Fibroblast of pulmonary artery (primary cell): ENCODE data around the gene PTCD2.

Experiments
- DNase-seq: peaks from one replicate; pipeline ENCODE4 v3.0.0-alpha.2; 2010; ENCODE audit warnings: low read depth
- H3K4me3 ChIP-seq: replicated peaks from 2 replicates; pipeline ENCODE4 v1.5.1; 2011; ENCODE audit warnings: low read depth, mild to moderate bottlenecking, control low read depth, low read length, moderate library complexity
- CTCF ChIP-seq: IDR thresholded peaks from 2 replicates; pipeline ENCODE4 v1.5.1; 2011; ENCODE audit warnings: mild to moderate bottlenecking, control low read depth, low read length, inconsistent platforms; ENCODE audit errors: missing control alignments

The PTCD2 gene

DNA sequence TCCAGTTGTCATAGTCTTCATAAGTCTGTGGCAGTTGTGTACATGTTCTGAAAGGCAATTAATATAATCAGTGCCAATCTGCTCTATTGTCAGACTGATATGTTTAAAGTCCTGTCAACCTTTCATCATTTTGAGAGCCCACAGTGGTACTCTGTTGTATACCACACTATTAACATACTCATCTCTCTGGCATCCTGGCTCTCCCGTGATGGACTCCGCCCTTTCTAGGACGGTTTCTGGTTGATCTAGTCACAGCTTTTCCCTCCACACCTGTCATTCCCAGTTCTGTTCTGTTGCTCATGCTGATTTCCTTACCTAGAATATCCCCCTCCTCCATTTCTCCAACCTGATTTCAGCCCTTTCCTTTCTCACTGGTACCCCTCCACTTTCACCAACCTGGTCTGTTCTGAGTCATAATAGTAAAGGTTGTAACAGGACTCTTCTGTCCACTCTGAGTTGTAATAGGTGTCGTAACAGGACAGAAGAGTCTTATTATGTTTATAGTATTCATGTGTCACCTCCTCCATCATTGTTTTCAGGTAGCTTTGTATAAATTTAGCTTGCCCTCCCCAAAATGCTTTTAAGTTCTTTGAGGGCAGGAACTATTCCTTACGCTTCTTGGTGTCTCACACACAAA is 4.1 kb downstream of the PTCD2 start:
- DNase-seq: no peak
- TF ChIP-seq CTCF: no peak
- no peak overlapping the region for H3K4me3 ChIP-seq

- peak overlapping the region; percentile 19 for H3K4me3 ChIP-seq
- DNase-seq: peak; percentile 69
- no peak for TF ChIP-seq CTCF
Measured at GRCh38 chr5:72325566-72326305, 5.6 kb downstream of the PTCD2 start.

GRCh38 chr5:72326306-72326649 is 6.1 kb downstream of the PTCD2 start:
- peak overlapping the region; percentile 15 for H3K4me3 ChIP-seq
- DNase-seq: no peak
- TF ChIP-seq CTCF: no peak

- H3K4me3 ChIP-seq: no peak overlapping the region
- no peak for TF ChIP-seq CTCF
- peak; percentile 51 for DNase-seq
Measured at GRCh38 chr5:72328172-72328571, 8.0 kb downstream of the PTCD2 start.

GRCh38 chr5:72330712-72331111 is 10.5 kb downstream of the PTCD2 start:
- no peak overlapping the region for H3K4me3 ChIP-seq
- TF ChIP-seq CTCF: no peak
- no peak for DNase-seq

GRCh38 chr5:72337159-72337558 is 17.0 kb downstream of the PTCD2 start:
- TF ChIP-seq CTCF: no peak
- DNase-seq: no peak

More at GRCh38 chr5:72337159-72337558, 17.0 kb downstream of the PTCD2 start:
- H3K4me3 ChIP-seq: no peak overlapping the region
